Neural cell (in vitro differentiated cells): ENCODE data around the gene FSD1L. TPM values are rescaled to one million over a fixed set of nuclear protein-coding genes. Genes with fewer than 3 reads are reported as not detected.
"Not testable (repeated sequence)": the region's sequence is repeated elsewhere in the genome, so short reads cannot be mapped to it uniquely, and the experiment has no call there.

Experiments used
- H2AFZ ChIP-seq: fragments of 200-600, 300-800 bp; sonication (generic), shearing (Covaris generic); 2 replicates; pipeline ENCODE4 v1.6.0; 2014; ENCODE audit warnings: low read depth, mild to moderate bottlenecking, antibody characterized with exemption, low read length, moderate library complexity
- H3F3A ChIP-seq: fragments of 200-600 bp; shearing (Covaris generic); 2 replicates; pipeline ENCODE4 v1.6.1; 2016; ENCODE audit warnings: mild to moderate bottlenecking, moderate library complexity, mixed read lengths, antibody characterized with exemption, low read length; ENCODE audit not compliant: insufficient read depth, poor library complexity, severe bottlenecking
- H3K27ac ChIP-seq: fragments of 200-600, 300-800 bp; sonication (generic), shearing (Covaris generic); 2 replicates; pipeline ENCODE4 v1.5.1; 2014; ENCODE audit warnings: mild to moderate bottlenecking, low read length, moderate library complexity
- H3K27me3 ChIP-seq: fragments of 300-800, 200-600 bp; sonication (generic), shearing (Covaris generic); 2 replicates; pipeline ENCODE4 v1.6.0; 2014; ENCODE audit warnings: mild to moderate bottlenecking, low read depth, low read length, moderate library complexity; ENCODE audit not compliant: insufficient read depth
- H3K36me3 ChIP-seq: fragments of 300-800, 200-600 bp; sonication (generic), shearing (Covaris generic); 2 replicates; pipeline ENCODE4 v1.5.1; 2014; ENCODE audit warnings: mild to moderate bottlenecking, antibody characterized with exemption, low read length, moderate library complexity; ENCODE audit not compliant: insufficient read depth
- H3K4me2 ChIP-seq: fragments of 300-800, 200-600 bp; sonication (generic), shearing (Covaris generic); 2 replicates; pipeline ENCODE4 v1.6.0; 2014; ENCODE audit warnings: mild to moderate bottlenecking, low read length
- H3K4me3 ChIP-seq: fragments of 300-800, 200-600 bp; sonication (generic), shearing (Covaris generic); 2 replicates; pipeline ENCODE4 v1.5.1; 2014; ENCODE audit warnings: mild to moderate bottlenecking, low read length, moderate library complexity
- H3K79me2 ChIP-seq: fragments of 200-600 bp; shearing (Covaris generic); replicated peaks from 2 replicates; pipeline ENCODE4 v1.6.0; 2014; ENCODE audit warnings: mild to moderate bottlenecking, low read length, moderate library complexity; ENCODE audit not compliant: insufficient read depth
- H3K9ac ChIP-seq: fragments of 300-800, 200-600 bp; sonication (generic), shearing (Covaris generic); 2 replicates; pipeline ENCODE4 v1.6.1; 2016; ENCODE audit warnings: mild to moderate bottlenecking, low read length, mixed read lengths
- H3K9me2 ChIP-seq: fragments of 200-600 bp; shearing (Covaris generic); 2 replicates; pipeline ENCODE4 v1.6.1; 2016; ENCODE audit warnings: mild to moderate bottlenecking, low read length, mixed read lengths; ENCODE audit not compliant: insufficient read depth
- H3K9me3 ChIP-seq: fragments of 200-600, 300-800 bp; sonication (generic), shearing (Covaris generic); 2 replicates; pipeline ENCODE4 v1.6.1; 2016; ENCODE audit warnings: mild to moderate bottlenecking, mixed run types, low read length, moderate library complexity, mixed read lengths
- H4K20me1 ChIP-seq: fragments of 200-600 bp; shearing (Covaris generic); 2 replicates; pipeline ENCODE4 v1.6.1; 2016; ENCODE audit warnings: mild to moderate bottlenecking, mixed run types; ENCODE audit not compliant: insufficient read depth
- EP300 ChIP-seq: fragments of 450-650 bp; conservative IDR thresholded peaks from 2 replicates; pipeline ENCODE4 v1.6.1; 2014; ENCODE audit warnings: antibody characterized with exemption, mild to moderate bottlenecking, moderate library complexity; ENCODE audit not compliant: poor library complexity, severe bottlenecking
- EZH2 ChIP-seq: fragments of 200-600, 300-800 bp; shearing (Covaris generic), sonication (generic); IDR thresholded peaks from 2 replicates; pipeline ENCODE4 v1.6.1; 2014; ENCODE audit warnings: antibody characterized with exemption, low read length, borderline replicate concordance, mild to moderate bottlenecking; ENCODE audit not compliant: insufficient read depth, poor library complexity, severe bottlenecking
- MXI1 ChIP-seq: fragments of 450-650 bp; conservative IDR thresholded peaks from 2 replicates; pipeline ENCODE4 v1.6.1; 2014; ENCODE audit warnings: antibody characterized with exemption, mild to moderate bottlenecking; ENCODE audit not compliant: poor library complexity, severe bottlenecking
- POLR2AphosphoS5 ChIP-seq: IDR thresholded peaks from 2 replicates; pipeline ENCODE4 v1.6.1; 2012
- RAD21 ChIP-seq: fragments of 450-650 bp; conservative IDR thresholded peaks from 2 replicates; pipeline ENCODE4 v1.6.1; 2014; ENCODE audit warnings: antibody characterized with exemption, mild to moderate bottlenecking, moderate library complexity
- REST ChIP-seq: IDR thresholded peaks from 2 replicates; pipeline ENCODE4 v1.6.1; 2012; ENCODE audit warnings: borderline replicate concordance
- SMC3 ChIP-seq: fragments of 450-650 bp; conservative IDR thresholded peaks from 2 replicates; pipeline ENCODE4 v1.6.1; 2014; ENCODE audit warnings: antibody characterized with exemption, mild to moderate bottlenecking, moderate library complexity; ENCODE audit not compliant: poor library complexity
- TAF1 ChIP-seq: IDR thresholded peaks from 2 replicates; pipeline ENCODE4 v1.6.1; 2012; ENCODE audit warnings: low read depth
- polyA plus RNA-seq: library from polyadenylated mRNA; depleted of rRNA; stranded (reverse); fragments of >200 nt; gene quantifications from 2 replicates; pipeline ENCODE4 v1.2.3, GENCODE V29; 2014
- TF ChIP-seq, protein P1 (sequence below): fragments of 450-650 bp; IDR thresholded peaks from 2 replicates; pipeline ENCODE4 v1.5.1; 2014; ENCODE audit warnings: antibody characterized with exemption, mild to moderate bottlenecking, moderate library complexity; ENCODE audit not compliant: poor library complexity, severe bottlenecking

FSD1L gene
- polyA plus RNA-seq, 1 donor from 2014 or later = 42.8 TPM

- H3F3A ChIP-seq, H3K9ac ChIP-seq, H2AFZ ChIP-seq, H3K27me3 ChIP-seq, H3K36me3 ChIP-seq, H3K9me3 ChIP-seq, H3K79me2 ChIP-seq, H3K27ac ChIP-seq, H3K4me2 ChIP-seq, H3K4me3 ChIP-seq, H3K9me2 ChIP-seq, H4K20me1 ChIP-seq: not testable (repeated sequence)
Measured at GRCh38 chr9:105522618-105523385, 75.0 kb downstream of the FSD1L start.

DNA sequence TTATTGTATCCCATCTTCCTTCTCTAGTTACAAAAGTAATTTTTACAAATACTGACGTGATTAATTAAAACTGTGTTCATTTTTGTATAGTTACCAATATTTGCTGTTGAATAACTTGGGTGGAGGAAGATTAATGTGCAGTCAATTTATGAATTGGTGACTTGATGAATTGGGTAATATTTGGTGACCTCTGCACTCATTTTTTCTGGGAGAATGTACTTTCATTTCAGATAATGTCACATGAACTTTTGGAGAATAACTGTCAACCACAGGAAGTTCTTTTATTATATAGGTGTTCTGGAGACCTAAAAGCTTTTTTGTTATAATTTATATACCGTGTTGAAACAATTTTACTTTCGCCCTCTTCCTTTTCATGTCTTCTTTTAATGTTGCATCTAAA lies 83.7 kb downstream of the FSD1L start:
- H3F3A ChIP-seq = no peaks in the 10 kb centered on the region
- no peaks in the 10 kb centered on the region for H4K20me1 ChIP-seq
- no peaks in the 10 kb centered on the region for H3K79me2 ChIP-seq
- no peak overlapping the region for H3K27ac ChIP-seq
- H3K4me3 ChIP-seq = no peak overlapping the region
- H3K9ac ChIP-seq = no peak overlapping the region
- no peak overlapping the region for H2AFZ ChIP-seq
- H3K9me2 ChIP-seq = no peaks in the 10 kb centered on the region
- no peak for TF ChIP-seq TAF1
- H3K36me3 ChIP-seq = peaks cover 7% of the 10 kb centered on the region
- H3K4me2 ChIP-seq = no peak overlapping the region
- no peaks in the 10 kb centered on the region for H3K9me3 ChIP-seq
- H3K27me3 ChIP-seq = no peaks in the 10 kb centered on the region

- Histone ChIP-seq H3K4me3 (no peak overlapping the region), H2AFZ (no peak overlapping the region), H3K27me3 (no peaks in the 10 kb centered on the region), H3K9me2 (no peaks in the 10 kb centered on the region), H3K9me3 (no peaks in the 10 kb centered on the region), H3K4me2 (no peak overlapping the region), H3K36me3 (peaks cover 7% of the 10 kb centered on the region), H3F3A (no peaks in the 10 kb centered on the region), H3K27ac (no peak overlapping the region), H3K9ac (no peak overlapping the region), H4K20me1 (no peaks in the 10 kb centered on the region), H3K79me2 (no peaks in the 10 kb centered on the region)
- TF ChIP-seq, protein P1, sequence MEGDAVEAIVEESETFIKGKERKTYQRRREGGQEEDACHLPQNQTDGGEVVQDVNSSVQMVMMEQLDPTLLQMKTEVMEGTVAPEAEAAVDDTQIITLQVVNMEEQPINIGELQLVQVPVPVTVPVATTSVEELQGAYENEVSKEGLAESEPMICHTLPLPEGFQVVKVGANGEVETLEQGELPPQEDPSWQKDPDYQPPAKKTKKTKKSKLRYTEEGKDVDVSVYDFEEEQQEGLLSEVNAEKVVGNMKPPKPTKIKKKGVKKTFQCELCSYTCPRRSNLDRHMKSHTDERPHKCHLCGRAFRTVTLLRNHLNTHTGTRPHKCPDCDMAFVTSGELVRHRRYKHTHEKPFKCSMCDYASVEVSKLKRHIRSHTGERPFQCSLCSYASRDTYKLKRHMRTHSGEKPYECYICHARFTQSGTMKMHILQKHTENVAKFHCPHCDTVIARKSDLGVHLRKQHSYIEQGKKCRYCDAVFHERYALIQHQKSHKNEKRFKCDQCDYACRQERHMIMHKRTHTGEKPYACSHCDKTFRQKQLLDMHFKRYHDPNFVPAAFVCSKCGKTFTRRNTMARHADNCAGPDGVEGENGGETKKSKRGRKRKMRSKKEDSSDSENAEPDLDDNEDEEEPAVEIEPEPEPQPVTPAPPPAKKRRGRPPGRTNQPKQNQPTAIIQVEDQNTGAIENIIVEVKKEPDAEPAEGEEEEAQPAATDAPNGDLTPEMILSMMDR = no peak
- no peak for TF ChIP-seq POLR2AphosphoS5
- no peak for TF ChIP-seq REST
- TF ChIP-seq MXI1 = no peak
- no peak for TF ChIP-seq EZH2
- no peak for TF ChIP-seq EP300
- no peak for TF ChIP-seq SMC3
- TF ChIP-seq TAF1 = no peak
- TF ChIP-seq RAD21 = no peak
Measured at GRCh38 chr9:105535920-105536668, 88.3 kb downstream of the FSD1L start.
